MCF 10A (cell line): Measurements from ENCODE around the gene CORO7. TPM values are rescaled to one million over a fixed set of nuclear protein-coding genes. Genes with fewer than 3 reads are reported as not detected.
"Not testable (repeated sequence)": the region's sequence is repeated elsewhere in the genome, so short reads cannot be mapped to it uniquely, and the experiment has no call there.

Experiments
- BruUV-seq: library from RNA; stranded (reverse); fragments of 400-500 nt; replicated peaks from 2 replicates; lab custom pipeline; 2021; lab: Mats Ljungman, UMichigan
- CTCF ChIA-PET: fragments of 300-600 bp; sonication (Branson Sonifier 250); formaldehyde crosslinking; extraction: SDS; loops from one replicate; lab custom pipeline; 2021; ENCODE audit warnings: antibody characterized with exemption, inconsistent platforms; lab: Yijun Ruan, JAX
- POLR2A ChIA-PET: fragments of 300-600, 350-650 bp; sonication (Branson Sonifier 250); formaldehyde crosslinking; extraction: SDS; loops from one replicate; lab custom pipeline; 2020; ENCODE audit warnings: antibody characterized with exemption, inconsistent platforms; lab: Yijun Ruan, JAX
- DNase-seq: peaks from one replicate; pipeline ENCODE4 v3.0.0-alpha.2; 2018; ENCODE audit not compliant: unreplicated experiment
- H3K27ac Mint-ChIP-seq: one replicate; pipeline ENCODE4 v1.8.0; 2022; ENCODE audit warnings: mild to moderate bottlenecking, low read depth, mixed read lengths; ENCODE audit not compliant: unreplicated experiment
- H3K27me3 Mint-ChIP-seq: one replicate; pipeline ENCODE4 v1.8.0; 2022; ENCODE audit warnings: mixed read lengths; ENCODE audit not compliant: insufficient read depth, unreplicated experiment
- H3K36me3 Mint-ChIP-seq: one replicate; pipeline ENCODE4 v1.8.0; 2022; ENCODE audit warnings: mild to moderate bottlenecking, moderate library complexity, mixed read lengths; ENCODE audit not compliant: insufficient read depth, unreplicated experiment
- H3K4me1 Mint-ChIP-seq: one replicate; pipeline ENCODE4 v1.8.0; 2022; ENCODE audit warnings: mixed read lengths; ENCODE audit not compliant: insufficient read depth, unreplicated experiment
- H3K4me3 Mint-ChIP-seq: one replicate; pipeline ENCODE4 v1.8.0; 2022; ENCODE audit warnings: mild to moderate bottlenecking, moderate library complexity, mixed read lengths; ENCODE audit not compliant: unreplicated experiment
- H3K9me3 Mint-ChIP-seq: one replicate; pipeline ENCODE4 v1.8.0; 2022; ENCODE audit warnings: mixed read lengths; ENCODE audit not compliant: unreplicated experiment
- intact Hi-C: fragments of 100-400 bp; cut with micrococcal nuclease; formaldehyde crosslinking; loops from 2 replicates; pipeline ENCODE4 v1.14.1; 2022
- total RNA-seq: library from RNA; stranded (reverse); gene quantifications from 2 replicates; pipeline ENCODE4 v1.2.3, GENCODE V29; 2022
- TF ChIP-seq, protein P1 (sequence below): fragments of 200-600 bp; IDR thresholded peaks from one replicate; pipeline ENCODE4 v1.8.0; 2022; ENCODE audit warnings: antibody characterized with exemption, mild to moderate bottlenecking; ENCODE audit not compliant: unreplicated experiment

Gene CORO7
- total RNA-seq, 1 experiment from 2014 or later = 20.3 TPM

DNA sequence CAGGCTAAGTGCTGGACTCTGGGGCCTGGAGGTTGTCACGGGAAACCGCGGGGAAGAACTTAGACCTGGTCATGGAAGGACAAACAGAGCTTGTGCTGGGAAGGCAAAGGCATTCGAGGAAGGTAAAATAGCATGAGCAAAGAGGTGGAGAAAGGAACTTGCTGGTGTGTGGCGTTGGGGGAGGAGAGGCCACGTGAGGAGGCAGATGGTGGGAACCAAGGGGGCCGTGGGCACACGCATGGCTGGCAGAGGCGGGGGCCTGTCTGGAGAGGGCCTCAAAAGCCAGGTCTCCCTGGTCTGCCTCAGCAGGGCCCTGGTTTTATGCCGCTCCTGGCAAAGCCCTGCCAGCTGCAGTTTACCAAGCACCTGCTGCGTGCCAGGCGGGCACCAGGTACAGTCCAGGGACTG lies 15.3 kb downstream of the CORO7 start:
- Mint-ChIP-seq H3K27me3 (no peaks in the 10 kb centered on the region), H3K4me3 (no peak overlapping the region), H3K36me3 (peaks cover 13% of the 10 kb centered on the region), H3K4me1 (no peaks in the 10 kb centered on the region), H3K9me3 (no peaks in the 10 kb centered on the region), H3K27ac (no peak overlapping the region)
- intact Hi-C loops = loop anchor here (5.0 kb wide), 3 partner anchors 109 to 199 kb away; partner anchors contain the start of gene TFAP4
- CTCF ChIA-PET = interaction anchor here (0.6 to 10.1 kb wide), 12 partner anchors 8 to 126 kb away, joined by 3 to 263 read pairs (median 10); partner anchors contain the start of genes CORO7, PAM16 and VASN
- BruUV-seq = no TSS peak
- POLR2A ChIA-PET = no interaction called here
- TF ChIP-seq, protein P1, sequence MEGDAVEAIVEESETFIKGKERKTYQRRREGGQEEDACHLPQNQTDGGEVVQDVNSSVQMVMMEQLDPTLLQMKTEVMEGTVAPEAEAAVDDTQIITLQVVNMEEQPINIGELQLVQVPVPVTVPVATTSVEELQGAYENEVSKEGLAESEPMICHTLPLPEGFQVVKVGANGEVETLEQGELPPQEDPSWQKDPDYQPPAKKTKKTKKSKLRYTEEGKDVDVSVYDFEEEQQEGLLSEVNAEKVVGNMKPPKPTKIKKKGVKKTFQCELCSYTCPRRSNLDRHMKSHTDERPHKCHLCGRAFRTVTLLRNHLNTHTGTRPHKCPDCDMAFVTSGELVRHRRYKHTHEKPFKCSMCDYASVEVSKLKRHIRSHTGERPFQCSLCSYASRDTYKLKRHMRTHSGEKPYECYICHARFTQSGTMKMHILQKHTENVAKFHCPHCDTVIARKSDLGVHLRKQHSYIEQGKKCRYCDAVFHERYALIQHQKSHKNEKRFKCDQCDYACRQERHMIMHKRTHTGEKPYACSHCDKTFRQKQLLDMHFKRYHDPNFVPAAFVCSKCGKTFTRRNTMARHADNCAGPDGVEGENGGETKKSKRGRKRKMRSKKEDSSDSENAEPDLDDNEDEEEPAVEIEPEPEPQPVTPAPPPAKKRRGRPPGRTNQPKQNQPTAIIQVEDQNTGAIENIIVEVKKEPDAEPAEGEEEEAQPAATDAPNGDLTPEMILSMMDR = no peak
- DNase-seq = no peak

- intact Hi-C loops = no loop called here
- no peaks in the 10 kb centered on the region for H3K9me3 Mint-ChIP-seq
- POLR2A ChIA-PET = no interaction called here
Measured at GRCh38 chr16:4399001-4399730, 17.2 kb downstream of the CORO7 start.

GRCh38 chr16:4395055-4395726 lies 21.2 kb downstream of the CORO7 start:
- Mint-ChIP-seq H3K27ac (no peak overlapping the region), H3K4me1 (peaks cover 14% of the 10 kb centered on the region), H3K9me3 (no peaks in the 10 kb centered on the region), H3K36me3 (peaks cover 15% of the 10 kb centered on the region), H3K4me3 (no peak overlapping the region), H3K27me3 (no peaks in the 10 kb centered on the region)
- ChIA-PET POLR2A (interaction anchor here (1.4 kb wide), 1 partner anchor 11 kb away, joined by 3 read pairs; no protein-coding TSS in a partner anchor), CTCF (interaction anchor here (0.6 to 0.8 kb wide), 2 partner anchors 26 to 36 kb away, joined by 4 to 6 read pairs; no protein-coding TSS in a partner anchor)
- TF ChIP-seq, protein P1 = no peak
- no peak for DNase-seq
- BruUV-seq = no TSS peak
- intact Hi-C loops = no loop called here

More at GRCh38 chr16:4399001-4399730, 17.2 kb downstream of the CORO7 start:
- Mint-ChIP-seq H3K27me3 (no peaks in the 10 kb centered on the region), H3K27ac (no peak overlapping the region), H3K4me1 (no peaks in the 10 kb centered on the region), H3K4me3 (no peak overlapping the region), H3K36me3 (peaks cover 13% of the 10 kb centered on the region)
- no peak for DNase-seq
- TF ChIP-seq, protein P1 = no peak
- CTCF ChIA-PET = interaction anchor here (0.5 to 10.1 kb wide), 7 partner anchors 9 to 840 kb away, joined by 3 to 263 read pairs (median 40); partner anchors contain the start of genes PAM16 and VASN
- BruUV-seq = no TSS peak

DNA sequence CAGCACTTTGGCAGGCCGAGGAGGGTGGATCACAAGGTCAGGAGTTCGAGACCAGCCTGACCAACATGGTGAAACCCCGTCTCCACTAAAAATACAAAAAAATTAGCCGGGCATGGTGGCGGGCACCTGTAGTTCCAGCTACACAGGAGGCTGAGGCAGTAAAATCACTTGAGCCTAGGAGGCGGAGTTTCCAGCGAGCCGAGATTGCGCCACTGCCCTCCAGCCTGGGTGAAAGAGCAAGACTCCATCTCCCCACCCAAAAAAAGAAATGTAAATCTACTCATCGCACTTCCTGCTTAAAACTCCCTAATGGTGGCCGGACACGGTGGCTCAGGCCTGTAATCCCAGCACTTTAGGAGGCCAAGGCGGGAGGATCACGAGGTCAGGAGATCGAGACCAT lies 22.5 kb downstream of the CORO7 start:
- H3K36me3 Mint-ChIP-seq, H3K4me3 Mint-ChIP-seq, H3K9me3 Mint-ChIP-seq, BruUV-seq, intact Hi-C loops, H3K27me3 Mint-ChIP-seq, H3K27ac Mint-ChIP-seq, DNase-seq: not testable (repeated sequence)
- POLR2A ChIA-PET = interaction anchor here (1.0 to 1.7 kb wide), 2 partner anchors 16 to 20 kb away, joined by 3 to 6 read pairs; no protein-coding TSS in a partner anchor
- peaks cover 14% of the 10 kb centered on the region for H3K4me1 Mint-ChIP-seq
- CTCF ChIA-PET = interaction anchor here (0.5 to 10.0 kb wide), 5 partner anchors 9 to 455 kb away, joined by 3 to 129 read pairs (median 3); no protein-coding TSS in a partner anchor
